Progenitor cell of endocrine pancreas (in vitro differentiated cells): ENCODE measurements around the gene RASL10B. TPM values are rescaled to one million over a fixed set of nuclear protein-coding genes. Genes with fewer than 3 reads are reported as not detected.

ENCODE experiments used
- DNase-seq: peaks from one replicate; pipeline ENCODE4 v3.0.0; 2021; ENCODE audit warnings: low spot score; ENCODE audit not compliant: unreplicated experiment
- H3K27ac Mint-ChIP-seq: 2 replicates; pipeline ENCODE4 v1.8.0; 2021; ENCODE audit warnings: mild to moderate bottlenecking, moderate library complexity, mixed read lengths
- H3K27me3 Mint-ChIP-seq: 2 replicates; pipeline ENCODE4 v1.8.0; 2021; ENCODE audit warnings: mixed read lengths
- H3K36me3 Mint-ChIP-seq: 2 replicates; pipeline ENCODE4 v1.8.0; 2022; ENCODE audit warnings: mixed read lengths; ENCODE audit not compliant: insufficient read depth
- H3K4me1 Mint-ChIP-seq: 2 replicates; pipeline ENCODE4 v1.8.0; 2021; ENCODE audit warnings: low read depth, mixed read lengths
- H3K4me3 Mint-ChIP-seq: 2 replicates; pipeline ENCODE4 v1.8.0; 2021; ENCODE audit warnings: low read depth, mild to moderate bottlenecking, moderate library complexity, mixed read lengths
- H3K9me3 Mint-ChIP-seq: 2 replicates; pipeline ENCODE4 v1.8.0; 2021; ENCODE audit warnings: low read depth, mixed read lengths
- total RNA-seq: library from RNA; stranded (reverse); gene quantifications from 2 replicates; pipeline ENCODE4 v1.2.1, GENCODE V29; 2021
- TF ChIP-seq, protein P1 (sequence below): fragments of 200-600 bp; sonication (generic); IDR thresholded peaks from one replicate; pipeline ENCODE4 v1.5.0; 2021; ENCODE audit warnings: antibody characterized with exemption, mild to moderate bottlenecking; ENCODE audit not compliant: unreplicated experiment

RASL10B gene
- total RNA-seq, 1 donor from 2014 or later: 13.7 TPM

DNA sequence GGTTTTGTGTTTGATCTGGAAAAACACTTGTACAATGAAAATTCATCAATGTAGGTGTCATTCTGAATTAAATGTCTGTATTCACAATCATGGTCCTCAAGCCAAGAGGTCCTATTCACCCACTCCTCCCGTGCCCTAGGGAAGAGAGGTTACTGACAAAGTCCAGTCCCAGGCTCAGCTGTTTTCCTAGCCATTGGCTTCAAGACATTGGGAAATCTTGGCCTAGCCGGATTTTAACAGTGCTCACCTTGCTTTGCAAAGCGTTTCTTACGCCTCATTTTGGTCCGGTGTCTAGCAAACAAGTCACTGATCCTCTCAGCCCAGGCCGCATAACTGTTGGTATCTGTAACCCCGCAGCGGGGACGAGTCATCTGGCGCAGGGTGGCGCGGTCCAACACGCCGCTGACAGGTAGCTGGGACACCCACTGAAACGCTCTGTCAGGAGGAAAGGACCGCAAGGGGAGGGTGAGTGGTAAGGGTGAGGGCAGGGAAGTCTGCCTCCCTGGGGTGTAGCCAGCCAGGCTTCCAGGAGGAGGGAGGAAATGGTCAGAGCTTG lies 47.3 kb downstream of the RASL10B start:
- Mint-ChIP-seq H3K4me1 (peaks cover 8% of the 10 kb centered on the region), H3K27ac (no peak overlapping the region), H3K4me3 (no peak overlapping the region), H3K36me3 (no peaks in the 10 kb centered on the region), H3K27me3 (peaks cover 30% of the 10 kb centered on the region), H3K9me3 (no peaks in the 10 kb centered on the region)
- TF ChIP-seq, protein P1, sequence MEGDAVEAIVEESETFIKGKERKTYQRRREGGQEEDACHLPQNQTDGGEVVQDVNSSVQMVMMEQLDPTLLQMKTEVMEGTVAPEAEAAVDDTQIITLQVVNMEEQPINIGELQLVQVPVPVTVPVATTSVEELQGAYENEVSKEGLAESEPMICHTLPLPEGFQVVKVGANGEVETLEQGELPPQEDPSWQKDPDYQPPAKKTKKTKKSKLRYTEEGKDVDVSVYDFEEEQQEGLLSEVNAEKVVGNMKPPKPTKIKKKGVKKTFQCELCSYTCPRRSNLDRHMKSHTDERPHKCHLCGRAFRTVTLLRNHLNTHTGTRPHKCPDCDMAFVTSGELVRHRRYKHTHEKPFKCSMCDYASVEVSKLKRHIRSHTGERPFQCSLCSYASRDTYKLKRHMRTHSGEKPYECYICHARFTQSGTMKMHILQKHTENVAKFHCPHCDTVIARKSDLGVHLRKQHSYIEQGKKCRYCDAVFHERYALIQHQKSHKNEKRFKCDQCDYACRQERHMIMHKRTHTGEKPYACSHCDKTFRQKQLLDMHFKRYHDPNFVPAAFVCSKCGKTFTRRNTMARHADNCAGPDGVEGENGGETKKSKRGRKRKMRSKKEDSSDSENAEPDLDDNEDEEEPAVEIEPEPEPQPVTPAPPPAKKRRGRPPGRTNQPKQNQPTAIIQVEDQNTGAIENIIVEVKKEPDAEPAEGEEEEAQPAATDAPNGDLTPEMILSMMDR: no peak
- DNase-seq: no peak

DNA sequence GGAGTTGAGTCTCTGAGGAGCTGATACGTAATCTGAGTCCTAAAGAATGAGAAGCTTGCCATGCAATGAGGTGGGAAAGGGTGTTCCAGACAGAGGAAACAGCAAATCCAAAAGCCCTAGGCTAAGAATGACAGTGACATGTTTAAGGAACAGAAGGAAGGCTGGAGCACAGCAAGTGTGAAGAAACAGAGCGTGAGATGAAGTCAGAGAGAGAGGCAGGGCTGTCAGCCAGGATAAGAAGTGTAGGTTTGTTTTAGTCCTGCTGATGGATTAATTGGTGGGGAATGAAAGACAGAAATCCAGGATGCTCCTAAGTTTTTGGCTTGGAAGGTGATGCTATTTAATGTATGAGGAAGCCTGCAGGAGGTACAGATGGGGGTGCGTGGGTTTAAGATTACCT lies 49.5 kb downstream of the RASL10B start:
- Mint-ChIP-seq H3K36me3 (no peaks in the 10 kb centered on the region), H3K4me1 (peaks cover 6% of the 10 kb centered on the region), H3K4me3 (no peak overlapping the region), H3K27me3 (peaks cover 27% of the 10 kb centered on the region), H3K27ac (no peak overlapping the region), H3K9me3 (no peaks in the 10 kb centered on the region)
- no peak for DNase-seq
- TF ChIP-seq, protein P1: no peak

DNA sequence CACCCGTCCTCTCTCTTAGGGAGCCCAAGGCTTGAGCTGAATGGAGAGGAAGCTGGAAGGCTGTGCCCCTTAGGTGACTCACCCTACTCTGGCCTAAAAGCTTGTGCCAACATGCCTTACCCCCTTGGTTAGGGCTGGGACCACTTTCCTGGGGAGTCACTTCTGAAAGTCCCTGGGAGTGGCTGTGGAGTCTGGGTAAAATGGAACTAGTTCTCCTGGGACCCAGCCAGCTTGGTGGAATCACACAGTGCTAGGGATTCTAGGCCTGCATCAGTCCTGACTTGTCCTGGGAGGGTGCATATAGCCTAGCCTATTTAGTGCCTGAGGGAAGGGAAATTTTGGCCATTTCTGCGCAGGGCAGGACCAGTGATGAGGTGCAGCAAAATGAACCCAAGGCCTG lies 53.5 kb downstream of the RASL10B start:
- H3K4me3 Mint-ChIP-seq: no peak overlapping the region
- TF ChIP-seq, protein P1: no peak

DNA sequence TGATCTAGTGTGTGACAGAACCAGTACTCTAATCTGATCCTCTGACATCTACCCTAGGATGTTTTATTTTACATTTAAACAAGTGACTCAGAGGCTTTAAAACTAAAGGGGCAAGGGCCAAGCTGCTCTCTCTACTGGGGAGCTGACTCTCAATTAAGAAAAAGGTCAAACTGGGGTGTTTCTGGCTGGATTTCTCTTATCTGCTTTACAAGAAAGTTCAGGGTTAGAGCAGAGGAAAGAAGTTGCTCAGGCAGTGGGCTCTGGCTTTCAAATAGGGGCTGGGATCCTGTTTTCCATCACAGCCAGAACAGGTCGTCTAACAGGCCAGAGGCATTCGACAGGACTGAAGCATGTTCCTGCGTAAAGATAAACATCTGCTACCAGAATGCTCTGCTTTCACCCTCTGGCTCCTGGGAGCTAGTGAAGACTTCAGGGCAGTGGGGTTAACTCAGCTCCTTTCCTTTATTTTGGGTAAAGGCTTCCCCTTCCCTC lies 55.5 kb downstream of the RASL10B start:
- TF ChIP-seq, protein P1: no peak
- Mint-ChIP-seq H3K36me3 (no peaks in the 10 kb centered on the region), H3K9me3 (no peaks in the 10 kb centered on the region), H3K4me1 (peaks cover 11% of the 10 kb centered on the region), H3K4me3 (no peak overlapping the region), H3K27me3 (peaks cover 36% of the 10 kb centered on the region), H3K27ac (no peak overlapping the region)
- no peak for DNase-seq

More for the DNA sequence above, 53.5 kb downstream of the RASL10B start:
- Mint-ChIP-seq H3K27ac (no peak overlapping the region), H3K4me1 (peaks cover 11% of the 10 kb centered on the region), H3K36me3 (no peaks in the 10 kb centered on the region), H3K9me3 (no peaks in the 10 kb centered on the region), H3K27me3 (peaks cover 38% of the 10 kb centered on the region)
- DNase-seq: no peak

DNA sequence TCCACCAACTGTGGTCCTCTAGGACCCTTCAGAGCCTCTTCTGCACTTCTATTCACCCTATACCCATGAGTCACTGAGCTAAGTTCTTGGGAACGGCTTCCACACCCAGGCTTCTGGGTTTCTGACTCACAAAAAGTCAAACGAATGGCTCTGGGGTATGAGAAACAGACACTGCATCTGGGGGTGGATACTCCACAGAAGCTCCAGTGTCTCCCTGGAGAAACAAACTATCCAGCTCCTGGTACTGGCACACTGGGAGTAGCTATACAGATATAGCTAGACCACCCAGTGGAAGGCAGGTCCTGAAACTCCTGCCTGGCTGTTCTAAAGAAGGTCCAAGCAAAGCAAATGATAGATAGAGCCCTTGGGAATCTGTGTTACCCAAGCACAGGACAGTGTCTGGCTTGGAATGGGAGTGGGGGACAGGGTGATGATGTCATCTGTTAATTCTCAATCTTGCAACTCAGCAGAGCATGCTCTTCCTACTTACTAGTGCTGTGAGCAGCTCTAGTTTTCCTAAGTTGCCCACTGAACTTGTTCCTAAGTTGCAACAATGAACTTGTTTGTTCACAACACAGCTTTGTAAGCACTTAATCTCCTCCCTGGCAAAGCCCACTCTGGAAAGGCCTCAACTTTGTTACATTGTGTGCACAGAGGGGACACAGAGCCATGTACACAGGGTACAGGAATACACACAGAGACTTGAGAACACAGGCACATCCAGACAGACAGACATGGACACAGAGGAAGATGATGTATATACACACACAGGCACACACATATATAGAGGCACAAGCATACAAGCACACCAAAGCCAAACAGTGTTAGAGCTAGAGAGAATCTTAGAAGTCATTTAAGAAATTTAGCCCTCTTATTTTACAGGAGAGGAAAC lies 57.3 kb downstream of the RASL10B start:
- DNase-seq: no peak
- no peaks in the 10 kb centered on the region for H3K9me3 Mint-ChIP-seq
- TF ChIP-seq, protein P1: no peak
- no peak overlapping the region for H3K4me3 Mint-ChIP-seq
- peak overlapping the region; percentile 13 for H3K27ac Mint-ChIP-seq
- no peaks in the 10 kb centered on the region for H3K36me3 Mint-ChIP-seq
- peaks cover 48% of the 10 kb centered on the region for H3K27me3 Mint-ChIP-seq
- peaks cover 5% of the 10 kb centered on the region for H3K4me1 Mint-ChIP-seq
